IMR-90 (cell line): Measurements from ENCODE around the gene CCDC134. TPM values are rescaled to one million over a fixed set of nuclear protein-coding genes. Genes with fewer than 3 reads are reported as not detected.
A peak's percentile ranks its signal among the peaks of the same experiment; 100 is the strongest.

ENCODE experiments used
- CEBPB ChIP-seq: IDR thresholded peaks from 2 replicates; pipeline ENCODE4 v1.6.1; 2012; ENCODE audit warnings: low read depth, low read length, improper control_type of control experiment
- ELK1 ChIP-seq: fragments of 150-350 bp; IDR thresholded peaks from 2 replicates; pipeline ENCODE4 v1.6.1; 2016; ENCODE audit warnings: low read depth, mild to moderate bottlenecking, low read length, moderate library complexity, borderline replicate concordance
- FOS ChIP-seq: fragments of 150-350 bp; IDR thresholded peaks from 2 replicates; pipeline ENCODE4 v1.6.1; 2016; ENCODE audit warnings: low read depth, low read length
- MAFK ChIP-seq: IDR thresholded peaks from 2 replicates; pipeline ENCODE4 v1.6.1; 2012; ENCODE audit warnings: low read depth, low read length, improper control_type of control experiment
- MAZ ChIP-seq: IDR thresholded peaks from 2 replicates; pipeline ENCODE4 v1.6.1; 2012; ENCODE audit warnings: low read depth, mild to moderate bottlenecking, low read length, improper control_type of control experiment, moderate library complexity, borderline replicate concordance
- RAD21 ChIP-seq: IDR thresholded peaks from 2 replicates; pipeline ENCODE4 v1.6.1; 2012; ENCODE audit warnings: low read length, improper control_type of control experiment
- USF2 ChIP-seq: fragments of 150-350 bp; IDR thresholded peaks from 2 replicates; pipeline ENCODE4 v1.6.1; 2017; ENCODE audit warnings: mild to moderate bottlenecking, antibody characterized with exemption, low read length, low read depth
- polyA plus RNA-seq, 3 experiments: library from polyadenylated mRNA; depleted of rRNA; stranded (reverse); fragments of >200 nt; gene quantifications; 2 replicates each; pipeline ENCODE4 v1.2.3, GENCODE V29; 2012; ENCODE audit warnings: low replicate concordance in 1 of 3
- total RNA-seq: library from RNA; depleted of rRNA; stranded (reverse); fragments of >200 nt; gene quantifications from 2 replicates; pipeline ENCODE4 v1.2.3, GENCODE V29; 2012

Gene CCDC134
- total and polyA plus RNA-seq, 2 of the 4 experiments (the other 2 are of a cell fraction) = 5.1 to 7.0 TPM

GRCh38 chr22:41832553-41833368 lies 32.3 kb downstream of the CCDC134 start, which contains the start of gene SREBF2 (continued):
- TF ChIP-seq ELK1 = no peak
- no peak for TF ChIP-seq RAD21
- peak; percentile 75 for TF ChIP-seq CEBPB
- TF ChIP-seq FOS = peak; percentile 2; the same call in 1 of the 2 replicates
- TF ChIP-seq USF2 = peak; percentile 35; the same call in 1 of the 2 replicates
- TF ChIP-seq MAFK = no peak
- TF ChIP-seq MAZ = peak; percentile 78
